Upper lobe of left lung (tissue), 4 donors: ENCODE measurements around the gene COG3.

Experiments used
- CTCF ChIP-seq, 6 experiments: fragments of 450-650 bp in 4 of 6; fragments of 200-600 bp in 2 of 6; sonication (generic) in 2 of 6; IDR thresholded peaks; one replicate each; pipeline ENCODE4 v1.5.1; 2016 to 2019; ENCODE audit warnings: antibody characterized with exemption in 6 of 6
- POLR2AphosphoS5 ChIP-seq, 2 donors: sonication (generic); formaldehyde crosslinking; IDR thresholded peaks; one replicate each; pipeline ENCODE4 v1.5.1; 2017; ENCODE audit warnings: antibody characterized with exemption in 2 of 2

GRCh38 chr13:45582408-45583076 lies 117.8 kb downstream of the COG3 start:
- TF ChIP-seq CTCF (IDR thresholded peaks at IDR 0.05): no peak
- no peak for TF ChIP-seq POLR2AphosphoS5 (IDR thresholded peaks at IDR 0.05)
